NB4 (cell line): ENCODE data around the gene ECT2.

ENCODE experiments used
- CTCF ChIP-seq: IDR thresholded peaks from one replicate; pipeline ENCODE4 v1.5.1; 2012; ENCODE audit warnings: low read depth, low read length
- MYC ChIP-seq: IDR thresholded peaks from 2 replicates; pipeline ENCODE4 v1.6.1; 2011; ENCODE audit warnings: low read depth, low read length
- POLR2A ChIP-seq: IDR thresholded peaks from 2 replicates; pipeline ENCODE4 v1.6.1; 2011; ENCODE audit warnings: mild to moderate bottlenecking; ENCODE audit not compliant: insufficient read length; ENCODE audit errors: extremely low read depth

- TF ChIP-seq CTCF: no peak
- no peak for TF ChIP-seq MYC
- TF ChIP-seq POLR2A: no peak
These were observed 96.2 kb downstream of the ECT2 start for GRCh38 chr3:172846706-172847105.
